Stomach (tissue), 9 donors: Measurements from ENCODE around the gene MAP3K2. TPM values are rescaled to one million over a fixed set of nuclear protein-coding genes. Genes with fewer than 3 reads are reported as not detected.

Experiments
- DNase-seq, 2 donors: peaks; one replicate each; pipeline versions ENCODE4 v3.0.0 to v3.0.0-alpha.2; 2013 to 2019
- H3K27ac ChIP-seq, 5 donors: fragments of 200-600 bp in 4 of 5; sonication (generic) in 4 of 5; one replicate each; pipeline ENCODE4 v1.5.1; 2013 to 2019; ENCODE audit warnings: mild to moderate bottlenecking in 1 of 5, moderate library complexity in 1 of 5
- H3K27me3 ChIP-seq, 3 donors: fragments of 200-600 bp; sonication (generic); one replicate each; pipeline ENCODE4 v1.5.1; 2017 to 2019; ENCODE audit warnings: mixed run types in 1 of 3
- H3K36me3 ChIP-seq, 4 donors: fragments of 200-600 bp; sonication (generic); 1 replicate in 3 of 4; 2 replicates in 1 of 4; pipeline ENCODE4 v1.5.1; 2016 to 2019
- H3K4me1 ChIP-seq, 4 donors: fragments of 200-600 bp; sonication (generic); one replicate each; pipeline ENCODE4 v1.5.1; 2016 to 2019
- H3K4me3 ChIP-seq, 4 donors: fragments of 200-600 bp; sonication (generic) in 3 of 4; one replicate each; pipeline ENCODE4 v1.5.1; 2016 to 2019; ENCODE audit warnings: mild to moderate bottlenecking in 1 of 4
- H3K9me3 ChIP-seq, 4 donors: fragments of 200-600 bp; sonication (generic); one replicate each; pipeline ENCODE4 v1.5.1; 2016 to 2019
- EP300 ChIP-seq: sonication (generic); formaldehyde crosslinking; IDR thresholded peaks from one replicate; pipeline ENCODE4 v1.6.1; 2017; ENCODE audit warnings: antibody characterized with exemption
- POLR2A ChIP-seq, 4 donors: fragments of 450-650 bp; IDR thresholded peaks; one replicate each; pipeline ENCODE4 v1.6.1; 2016; ENCODE audit warnings: antibody characterized with exemption in 4 of 4, control low read depth in 2 of 4, mild to moderate bottlenecking in 1 of 4, moderate library complexity in 1 of 4
- POLR2AphosphoS5 ChIP-seq, 3 donors: sonication (generic); formaldehyde crosslinking; IDR thresholded peaks; one replicate each; pipeline ENCODE4 v1.6.1; 2016; ENCODE audit warnings: antibody characterized with exemption in 3 of 3
- WGBS, 5 donors: extraction: QIAGEN DNeasy Blood & Tissue Kit in 3 of 5; methylation state at CpG; one replicate each; pipeline versions ENCODE4 v1.1.5 to v1.1.7; 2013 to 2018; 5-methylcytosine and 5-hydroxymethylcytosine counted together
- intact Hi-C: fragments of 100-400 bp; cut with DNase I; formaldehyde crosslinking; loops from one replicate; pipeline ENCODE4 v1.15.1; 2023; ENCODE audit warnings: low total_unique reads
- polyA plus RNA-seq, 3 donors: library from polyadenylated mRNA; stranded (reverse); fragments of 200-250 nt; gene quantifications; one replicate each; pipeline ENCODE4 v1.2.3, GENCODE V29; 2013
- total RNA-seq, 5 donors: library from RNA; depleted of rRNA; stranded (reverse); fragments of >200 nt; gene quantifications; one replicate each; pipeline versions ENCODE4 v1.1.0 to v1.2.3, GENCODE V29; 2014 to 2016
- TF ChIP-seq, protein P1 (sequence below), 7 experiments: fragments of 450-650 bp in 4 of 7; fragments of 200-600 bp in 3 of 7; sonication (generic) in 3 of 7; IDR thresholded peaks; one replicate each; pipeline ENCODE4 v1.5.1; 2016 to 2019; ENCODE audit warnings: antibody characterized with exemption in 7 of 7, control low read depth in 2 of 7, mild to moderate bottlenecking in 1 of 7
- donor health status: healthy with polysubstance abuse.
- donor health status: Bipolar disorder and iron deficiency.
- donor health status: healthy.

MAP3K2 gene
- total and polyA plus RNA-seq, 8 donors = 3.8 to 141 (median 55.6) TPM

DNA sequence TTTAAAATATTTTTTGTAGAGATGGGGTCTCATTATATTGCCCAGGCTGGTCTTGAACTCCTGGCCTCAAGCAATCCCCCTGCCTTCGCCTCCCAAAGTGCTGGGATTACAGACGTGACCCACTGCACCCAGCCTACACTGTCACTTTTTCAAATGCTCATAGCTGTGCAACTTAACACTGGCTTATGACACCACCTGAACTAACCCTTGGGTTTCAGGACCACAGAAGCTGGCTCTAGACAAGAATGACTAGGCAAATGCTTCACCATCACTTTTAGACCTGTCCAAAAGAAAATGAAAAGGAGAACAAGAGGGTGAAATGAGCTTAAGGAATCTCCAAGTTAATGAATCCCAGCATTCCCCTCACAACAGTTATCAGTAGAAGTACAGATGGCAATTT is 107.1 kb downstream of the MAP3K2 start:
- intact Hi-C loops = no loop called here
- H3K4me3 ChIP-seq = no peak overlapping the region
- DNase-seq = no peak
- peaks cover 78 to 100% (median 98%) of the 10 kb centered on the region in 4 donors for H3K36me3 ChIP-seq
- no peaks in the 10 kb centered on the region for H3K9me3 ChIP-seq
- no peaks in the 10 kb centered on the region for H3K27me3 ChIP-seq
- 83 to 94% (median 88%) methylated on average over 2 of the region's 2 CpGs for WGBS, 5 donors
- TF ChIP-seq EP300 (no peak), POLR2AphosphoS5 (IDR thresholded peaks at IDR 0.05) (no peak)
- no peak overlapping the region for H3K27ac ChIP-seq
- H3K4me1 ChIP-seq = no peaks in the 10 kb centered on the region

- WGBS, 5 donors = 74 to 83% (median 79%) methylated on average over 5 of the region's 5 CpGs
- intact Hi-C loops = no loop called here
Measured at GRCh38 chr2:127279781-127280180, 108.0 kb downstream of the MAP3K2 start.

DNA sequence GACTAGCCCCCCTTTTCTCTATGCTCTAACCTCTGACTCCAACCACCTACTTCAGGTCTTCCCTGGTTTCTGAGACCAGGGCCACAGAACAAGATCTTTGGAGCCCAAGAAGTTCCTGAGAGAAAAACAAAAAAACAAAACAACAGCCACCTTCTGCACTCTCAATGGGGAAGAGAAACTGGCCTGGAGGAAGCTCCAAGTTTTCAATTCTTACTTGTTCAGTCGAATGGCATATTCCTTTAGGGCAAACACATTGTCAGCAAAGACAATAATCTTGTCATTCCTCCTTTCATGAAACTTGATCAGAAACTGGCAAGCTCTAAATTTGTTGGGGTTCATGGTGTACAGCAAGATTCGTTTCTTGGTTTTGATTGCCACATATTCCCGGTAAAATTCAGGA is 108.8 kb downstream of the MAP3K2 start:
- intact Hi-C loops = no loop called here
- TF ChIP-seq POLR2A (IDR thresholded peaks at IDR 0.05) (no peak), EP300 (no peak), POLR2AphosphoS5 (IDR thresholded peaks at IDR 0.05) (no peak)
- TF ChIP-seq, protein P1, sequence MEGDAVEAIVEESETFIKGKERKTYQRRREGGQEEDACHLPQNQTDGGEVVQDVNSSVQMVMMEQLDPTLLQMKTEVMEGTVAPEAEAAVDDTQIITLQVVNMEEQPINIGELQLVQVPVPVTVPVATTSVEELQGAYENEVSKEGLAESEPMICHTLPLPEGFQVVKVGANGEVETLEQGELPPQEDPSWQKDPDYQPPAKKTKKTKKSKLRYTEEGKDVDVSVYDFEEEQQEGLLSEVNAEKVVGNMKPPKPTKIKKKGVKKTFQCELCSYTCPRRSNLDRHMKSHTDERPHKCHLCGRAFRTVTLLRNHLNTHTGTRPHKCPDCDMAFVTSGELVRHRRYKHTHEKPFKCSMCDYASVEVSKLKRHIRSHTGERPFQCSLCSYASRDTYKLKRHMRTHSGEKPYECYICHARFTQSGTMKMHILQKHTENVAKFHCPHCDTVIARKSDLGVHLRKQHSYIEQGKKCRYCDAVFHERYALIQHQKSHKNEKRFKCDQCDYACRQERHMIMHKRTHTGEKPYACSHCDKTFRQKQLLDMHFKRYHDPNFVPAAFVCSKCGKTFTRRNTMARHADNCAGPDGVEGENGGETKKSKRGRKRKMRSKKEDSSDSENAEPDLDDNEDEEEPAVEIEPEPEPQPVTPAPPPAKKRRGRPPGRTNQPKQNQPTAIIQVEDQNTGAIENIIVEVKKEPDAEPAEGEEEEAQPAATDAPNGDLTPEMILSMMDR (IDR thresholded peaks at IDR 0.05) = no peak
- H3K27ac ChIP-seq = no peak overlapping the region

More at GRCh38 chr2:127279781-127280180, 108.0 kb downstream of the MAP3K2 start:
- no peak overlapping the region for H3K27ac ChIP-seq
- no peak overlapping the region for H3K4me3 ChIP-seq
- H3K27me3 ChIP-seq = no peaks in the 10 kb centered on the region
- peaks cover 77 to 100% (median 98%) of the 10 kb centered on the region in 4 donors for H3K36me3 ChIP-seq
- TF ChIP-seq POLR2A (IDR thresholded peaks at IDR 0.05) (no peak), EP300 (no peak), POLR2AphosphoS5 (IDR thresholded peaks at IDR 0.05) (no peak)
- no peaks in the 10 kb centered on the region for H3K4me1 ChIP-seq
- H3K9me3 ChIP-seq = no peaks in the 10 kb centered on the region
- DNase-seq = no peak

DNA sequence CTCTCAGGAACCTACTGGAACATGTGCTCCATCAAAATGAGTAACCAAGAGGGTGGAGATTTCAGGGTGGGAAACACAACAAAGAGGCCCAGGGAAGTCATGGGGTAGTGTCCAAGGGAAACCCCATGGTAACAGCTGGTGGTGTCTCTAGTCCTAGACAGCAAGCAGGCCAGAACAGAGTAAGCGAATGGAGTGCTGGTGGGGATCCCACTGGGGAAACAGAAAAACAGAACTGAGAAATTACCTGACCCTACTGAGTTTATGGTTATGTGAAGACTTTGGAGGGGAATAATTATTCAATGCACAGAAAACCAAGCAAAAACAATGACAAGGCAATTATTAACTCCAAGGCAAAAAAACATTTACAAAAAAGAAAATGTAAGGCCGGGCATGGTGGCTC is 110.7 kb downstream of the MAP3K2 start:
- no peak for DNase-seq
- TF ChIP-seq POLR2A (IDR thresholded peaks at IDR 0.05) (no peak), EP300 (no peak), POLR2AphosphoS5 (IDR thresholded peaks at IDR 0.05) (no peak)
- TF ChIP-seq, protein P1 (IDR thresholded peaks at IDR 0.05) = no peak
- Histone ChIP-seq H3K4me1 (no peaks in the 10 kb centered on the region), H3K27ac (no peak overlapping the region), H3K27me3 (no peaks in the 10 kb centered on the region), H3K4me3 (no peak overlapping the region), H3K36me3 (peaks cover 67 to 100% (median 98%) of the 10 kb centered on the region in 4 donors), H3K9me3 (no peaks in the 10 kb centered on the region)
- intact Hi-C loops = no loop called here
- 87 to 100% (median 92%) methylated on average over 2 of the region's 2 CpGs for WGBS, 5 donors

More for the DNA sequence above, 108.8 kb downstream of the MAP3K2 start:
- WGBS, 5 donors = 79 to 96% (median 92%) methylated on average over 3 of the region's 3 CpGs
- Histone ChIP-seq H3K27me3 (no peaks in the 10 kb centered on the region), H3K4me1 (no peaks in the 10 kb centered on the region), H3K36me3 (peaks cover 73 to 100% (median 98%) of the 10 kb centered on the region in 4 donors), H3K9me3 (no peaks in the 10 kb centered on the region), H3K4me3 (no peak overlapping the region)
- no peak for DNase-seq

DNA sequence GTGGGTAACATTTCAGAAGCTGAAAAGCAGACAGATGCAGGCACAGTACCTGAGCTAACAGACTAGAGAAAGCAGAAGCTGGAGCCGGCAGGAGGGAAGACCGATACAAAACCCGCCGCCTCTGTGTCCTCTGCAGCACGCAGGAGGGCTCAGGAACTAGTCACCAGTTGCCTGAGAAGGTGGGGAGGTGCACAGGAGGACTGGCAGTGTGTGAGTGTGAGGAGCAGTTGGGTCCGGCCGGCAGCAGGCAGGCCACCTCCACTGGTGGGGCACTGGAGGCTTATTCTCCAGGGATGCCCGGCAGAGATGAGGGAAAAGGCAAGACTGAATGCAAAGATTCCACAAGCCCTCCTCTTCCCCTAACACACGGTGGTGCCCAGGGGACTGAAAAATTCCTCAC is 112.0 kb downstream of the MAP3K2 start:
- no peak for DNase-seq
- H3K27me3 ChIP-seq = no peaks in the 10 kb centered on the region
- no peaks in the 10 kb centered on the region for H3K9me3 ChIP-seq
- intact Hi-C loops = no loop called here
- no peaks in the 10 kb centered on the region for H3K4me1 ChIP-seq
- peaks cover 74 to 100% (median 100%) of the 10 kb centered on the region in 4 donors for H3K36me3 ChIP-seq
- TF ChIP-seq POLR2AphosphoS5 (IDR thresholded peaks at IDR 0.05) (no peak), POLR2A (IDR thresholded peaks at IDR 0.05) (no peak), EP300 (no peak)
- TF ChIP-seq, protein P1 (IDR thresholded peaks at IDR 0.05) = no peak
- no peak overlapping the region for H3K4me3 ChIP-seq
- H3K27ac ChIP-seq = no peak overlapping the region
- WGBS, 5 donors = 89 to 97% (median 92%) methylated on average over 9 of the region's 9 CpGs
